Ramos (cell line): ENCODE measurements around the gene EVA1C.
"Not testable (repeated sequence)": the region's sequence is repeated elsewhere in the genome, so short reads cannot be mapped to it uniquely, and the experiment has no call there.

Experiments used
- in situ Hi-C: fragments of 300-500 bp; cut with MboI; formaldehyde crosslinking; loops from one replicate; pipeline ENCODE4 v1.14.3; 2022; ENCODE audit warnings: low sequenced_read_pairs; ENCODE audit not compliant: unreplicated experiment

Gene EVA1C

DNA sequence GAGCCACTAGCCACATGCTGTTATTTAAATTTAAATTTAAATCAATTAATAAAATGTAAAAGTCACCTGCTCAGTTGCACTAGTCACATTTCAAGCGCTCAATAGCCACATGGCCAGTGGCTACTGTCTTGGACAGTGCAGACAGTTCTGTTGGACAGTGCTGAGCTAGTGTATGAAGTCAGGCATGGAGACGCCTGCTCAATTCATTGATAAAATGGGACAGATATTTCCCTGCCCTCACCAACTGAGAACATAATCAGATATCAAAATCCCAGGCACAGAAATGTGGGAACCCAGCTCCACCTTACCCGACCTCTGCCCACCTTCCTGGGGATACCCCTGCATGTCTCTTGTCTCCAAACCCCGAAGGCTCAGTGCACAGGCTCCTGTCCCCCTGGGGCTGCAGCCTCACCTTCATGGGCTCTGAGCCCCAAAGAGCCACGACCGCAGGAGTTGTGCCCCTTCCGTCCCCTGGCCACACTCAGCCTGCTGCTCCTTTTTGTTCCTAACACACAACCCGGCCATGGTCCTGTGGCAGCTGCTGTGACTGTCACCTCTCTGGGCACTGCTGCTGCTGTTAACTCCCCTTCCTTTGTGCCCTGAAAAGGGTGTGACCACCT lies 109.3 kb downstream of the EVA1C start:
- in situ Hi-C loops: no loop called here

DNA sequence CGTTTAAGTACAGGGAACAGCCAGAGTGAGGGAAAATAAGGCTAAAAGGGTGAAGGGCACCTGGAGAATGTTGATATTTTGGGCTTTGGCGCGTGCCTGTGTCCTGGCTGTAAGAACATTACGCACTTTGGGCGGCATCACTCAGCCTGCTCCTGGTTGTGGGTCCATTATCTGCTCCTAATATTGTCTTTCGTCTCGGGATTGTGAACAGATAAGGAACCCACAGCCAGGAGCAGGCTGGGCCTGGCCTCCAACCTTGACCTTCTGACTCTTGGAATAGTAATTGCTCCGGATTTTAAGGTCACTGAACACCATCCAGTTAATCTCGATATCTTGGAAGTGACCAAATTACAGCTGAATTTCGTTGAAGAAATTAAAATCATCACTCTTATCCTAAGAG lies 111.0 kb downstream of the EVA1C start:
- in situ Hi-C loops: no loop called here

DNA sequence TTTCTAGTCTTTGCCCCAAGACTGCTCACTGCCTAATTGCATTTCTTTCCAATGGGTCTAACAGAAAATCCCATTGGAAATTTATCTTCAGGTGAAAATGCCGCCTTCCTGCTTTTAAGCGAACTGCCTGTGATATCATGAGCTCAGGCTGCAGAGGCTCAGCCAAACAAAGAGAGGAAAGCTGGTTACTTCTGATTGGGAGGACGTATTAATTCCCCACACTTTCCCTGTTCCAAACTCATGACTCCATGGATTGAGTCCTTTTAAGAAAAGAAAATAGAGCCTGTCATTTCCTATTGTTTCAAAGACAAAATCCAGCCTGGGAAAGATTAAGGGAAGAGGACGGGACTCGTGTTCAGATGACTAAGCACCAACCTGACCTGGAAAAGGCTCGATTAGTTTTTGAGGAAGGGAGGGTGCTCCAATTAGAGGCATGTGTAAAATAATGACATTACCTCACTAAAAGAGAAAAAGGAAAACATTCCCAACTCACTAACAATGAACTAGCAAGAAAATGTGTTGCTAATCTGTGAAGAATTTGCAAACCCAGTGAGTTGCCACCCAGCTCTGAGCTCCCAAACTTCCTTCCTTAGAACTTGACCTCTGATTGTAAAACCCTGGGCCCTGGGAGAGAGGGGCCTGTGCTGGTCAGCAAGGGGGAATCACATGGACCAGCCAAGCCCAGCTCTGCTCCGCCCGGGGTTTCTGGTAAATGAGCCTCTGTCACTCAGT lies 111.6 kb downstream of the EVA1C start:
- in situ Hi-C loops: no loop called here

DNA sequence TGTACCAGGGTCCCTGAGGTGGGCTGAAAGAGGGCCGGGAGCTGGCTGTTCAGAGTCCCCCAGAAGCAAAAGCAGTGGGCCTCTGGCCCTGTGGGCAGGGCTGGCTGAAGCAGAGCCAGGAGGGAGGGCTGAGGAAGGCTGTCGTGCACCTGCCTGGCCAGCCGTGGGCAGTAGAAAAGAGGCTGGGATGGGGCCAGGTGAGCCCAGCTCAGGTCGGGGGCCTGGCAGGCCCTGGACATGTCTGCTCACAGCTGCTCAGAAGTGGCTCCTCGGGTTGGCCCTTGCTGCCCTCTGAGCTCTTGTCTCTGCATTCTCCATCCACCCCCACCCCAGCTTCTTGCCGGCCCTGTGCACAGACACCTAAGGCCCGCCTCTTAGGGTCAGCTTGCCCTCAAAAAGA lies 112.8 kb downstream of the EVA1C start:
- in situ Hi-C loops: no loop called here

DNA sequence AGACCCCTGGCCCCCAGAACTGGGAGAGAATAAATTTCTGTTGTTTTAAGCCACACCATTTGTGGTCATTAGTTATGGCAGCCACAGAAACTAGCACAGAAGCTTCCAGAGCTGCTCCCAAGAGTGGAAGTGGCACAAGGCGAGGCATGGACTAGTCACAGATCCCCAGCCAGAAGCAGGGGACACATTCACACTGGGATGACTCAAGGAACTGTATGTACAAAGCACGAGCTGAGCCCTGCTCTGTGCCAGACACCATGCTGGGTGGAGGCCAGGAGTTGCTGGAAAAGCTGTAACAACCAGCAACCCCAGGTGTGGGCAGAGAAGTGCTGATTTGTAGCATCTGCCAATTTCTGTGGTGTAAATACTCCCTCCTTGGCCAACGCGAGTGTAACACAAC lies 117.2 kb downstream of the EVA1C start:
- in situ Hi-C loops: no loop called here

DNA sequence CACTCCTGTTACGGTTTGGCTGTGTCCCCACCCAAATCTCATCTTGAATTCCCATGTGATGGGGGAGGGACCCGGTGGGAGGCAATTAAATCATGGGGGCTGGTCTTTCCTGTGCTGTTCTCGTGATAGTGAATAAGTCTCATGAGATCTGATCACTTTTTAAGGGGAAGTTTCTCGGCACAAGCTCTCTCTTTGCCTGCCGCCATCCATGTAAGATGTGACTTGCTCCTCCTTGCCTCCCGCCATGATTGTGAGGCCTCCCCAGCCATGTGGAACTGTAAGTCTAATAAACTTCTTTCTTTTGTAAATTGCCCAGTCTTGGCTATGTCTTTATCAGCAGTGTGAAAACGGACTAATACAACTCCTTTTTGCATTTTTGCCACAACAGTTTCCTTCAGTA lies 118.3 kb downstream of the EVA1C start:
- in situ Hi-C loops: not testable (repeated sequence)

DNA sequence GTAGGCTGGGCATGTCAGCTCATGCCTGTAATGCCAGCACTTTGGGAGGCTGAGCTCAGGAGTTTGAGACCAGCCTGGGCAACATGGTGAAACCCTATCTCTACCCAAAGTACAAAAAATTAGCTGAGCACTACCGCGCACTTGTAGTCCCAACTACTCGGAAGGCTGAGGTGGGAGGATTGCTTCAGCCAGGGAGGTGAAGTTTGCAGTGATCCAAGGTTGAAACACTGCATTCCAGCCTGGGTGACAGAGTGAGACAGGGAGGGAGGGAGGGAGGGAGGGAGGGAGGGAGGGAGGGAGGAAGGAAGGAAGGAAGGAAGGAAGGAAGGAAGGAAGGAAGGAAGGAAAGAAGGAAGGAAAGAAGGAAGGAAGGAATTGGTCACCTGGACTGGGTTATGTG lies 119.1 kb downstream of the EVA1C start:
- in situ Hi-C loops: not testable (repeated sequence)

- in situ Hi-C loops: no loop called here
Observed at GRCh38 chr21:32532636-32533035, 120.1 kb downstream of the EVA1C start.

DNA sequence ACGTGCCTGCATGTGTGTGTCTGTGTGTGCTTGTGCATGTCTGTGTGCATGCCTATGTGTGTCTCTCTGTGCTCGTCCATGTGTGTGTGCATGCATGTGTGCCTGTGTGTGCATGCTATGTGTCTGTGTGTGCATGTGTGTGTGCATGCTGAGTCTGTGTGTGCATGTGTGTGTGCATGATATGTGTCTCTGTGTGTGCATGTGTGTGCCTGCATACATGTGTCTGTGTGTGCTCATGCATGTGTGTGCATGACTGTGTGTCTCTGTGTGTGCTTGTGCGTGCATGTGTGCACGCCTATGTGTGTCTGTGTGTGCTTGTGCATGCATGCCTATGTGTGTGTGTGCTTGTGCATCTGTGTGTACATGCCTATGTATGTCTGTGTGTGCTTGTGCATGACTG lies 120.5 kb downstream of the EVA1C start:
- in situ Hi-C loops: no loop called here

DNA sequence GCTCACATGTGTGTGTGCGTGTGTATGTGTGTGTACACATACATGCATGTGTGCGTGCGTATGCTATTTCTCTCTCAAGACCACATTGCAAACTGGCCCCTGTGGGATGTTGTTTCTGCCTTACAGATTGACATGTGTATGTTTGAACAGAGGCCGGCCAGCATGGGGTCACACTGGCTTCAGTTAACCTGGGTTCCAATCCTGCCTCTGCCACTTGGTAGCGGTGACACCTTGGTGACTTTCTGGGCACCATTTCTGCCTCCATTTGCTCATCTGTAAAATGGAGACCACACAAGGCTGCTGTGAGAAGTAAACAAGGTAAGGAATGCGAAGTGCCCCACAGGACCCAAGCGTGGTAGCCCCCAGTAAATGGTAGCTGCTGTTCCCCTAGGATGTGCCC lies 121.1 kb downstream of the EVA1C start:
- in situ Hi-C loops: no loop called here

- in situ Hi-C loops: no loop called here
Observed at GRCh38 chr21:32534113-32534512, 121.6 kb downstream of the EVA1C start.

- in situ Hi-C loops: no loop called here
Observed at GRCh38 chr21:32535612-32536011, 123.1 kb downstream of the EVA1C start.

- in situ Hi-C loops: no loop called here
Observed at GRCh38 chr21:32537569-32537881, 125.0 kb downstream of the EVA1C start.

GRCh38 chr21:32538147-32538792 lies 125.8 kb downstream of the EVA1C start:
- in situ Hi-C loops: no loop called here

DNA sequence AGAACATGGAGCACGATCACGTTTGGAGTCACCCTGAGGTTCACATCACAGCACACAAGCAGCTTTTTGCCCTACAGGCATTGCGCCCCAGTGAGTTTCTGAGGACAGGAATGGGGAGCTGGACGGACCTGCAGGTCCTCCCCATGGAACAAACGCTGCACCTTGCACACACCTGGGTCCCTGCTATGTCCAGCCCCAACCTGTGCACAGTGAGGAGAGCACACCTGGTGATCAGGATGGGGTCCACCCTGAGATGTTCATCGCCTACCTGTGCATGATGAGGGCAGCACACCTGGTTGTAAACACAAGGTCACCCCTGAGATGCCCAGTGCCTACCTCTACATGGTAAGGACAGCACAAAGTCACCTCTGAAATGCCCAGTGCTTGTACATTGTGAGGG lies 126.9 kb downstream of the EVA1C start:
- in situ Hi-C loops: no loop called here

- in situ Hi-C loops: not testable (repeated sequence)
Observed at GRCh38 chr21:32543056-32543455, 130.6 kb downstream of the EVA1C start.

DNA sequence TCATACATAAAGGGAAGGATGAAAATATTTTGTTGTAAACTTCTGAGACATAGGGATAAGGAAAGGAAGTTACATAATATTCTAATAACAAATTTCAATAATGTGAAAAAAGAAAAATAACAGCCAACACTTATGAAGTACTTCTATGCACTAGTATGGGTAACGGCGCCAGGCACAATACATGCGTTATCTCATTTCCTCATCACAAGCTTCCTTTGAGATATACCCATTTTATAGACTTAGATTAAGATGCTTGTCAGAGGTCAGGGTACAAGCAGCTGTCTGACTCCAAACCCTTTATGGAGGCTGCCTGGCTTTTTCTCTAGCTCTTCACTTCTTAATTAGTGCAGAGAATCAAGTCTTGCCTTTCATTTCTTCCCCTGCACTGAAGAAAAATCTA lies 131.5 kb downstream of the EVA1C start:
- in situ Hi-C loops: no loop called here

DNA sequence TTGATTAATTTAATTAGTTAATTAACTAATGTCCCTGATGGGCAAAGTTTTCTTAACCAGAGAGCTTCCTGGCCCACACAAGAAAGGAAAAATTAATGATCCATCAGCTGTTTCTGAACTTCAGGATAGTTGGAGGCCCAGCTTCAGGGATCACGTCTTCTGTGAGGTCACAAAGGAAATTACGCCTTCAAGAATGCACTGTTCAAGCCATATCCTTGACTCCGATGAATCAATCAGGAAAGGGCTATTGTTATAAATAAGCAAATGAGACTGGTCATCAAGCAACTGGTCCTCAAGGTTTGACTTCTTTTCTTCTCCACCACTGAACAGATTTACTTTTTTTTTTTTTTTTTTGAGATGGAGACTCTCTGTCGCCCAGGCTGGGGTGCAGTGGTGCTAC lies 132.2 kb downstream of the EVA1C start:
- in situ Hi-C loops: no loop called here

DNA sequence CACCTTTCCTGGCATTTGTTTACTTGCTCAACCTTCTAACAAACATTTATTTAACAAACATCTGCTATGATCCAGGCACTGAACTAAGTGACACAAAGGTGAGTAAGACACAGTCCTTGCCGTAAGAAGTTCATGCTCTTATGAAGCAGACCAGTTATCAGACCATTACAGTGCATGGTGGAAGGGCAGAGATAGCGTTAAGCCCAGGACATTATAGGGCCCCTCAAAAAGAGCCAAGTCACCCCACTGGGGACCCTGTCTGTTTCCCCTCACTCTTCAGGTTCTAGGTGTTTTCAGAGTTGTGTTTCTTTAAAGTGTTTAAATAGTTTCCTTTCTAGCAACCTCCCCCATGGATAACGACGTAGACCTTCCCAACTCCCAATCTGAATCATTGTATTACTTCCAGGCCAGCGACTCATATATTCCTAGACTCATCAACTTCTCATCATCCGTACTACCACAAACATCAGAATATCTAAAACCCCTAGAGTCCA lies 133.5 kb downstream of the EVA1C start:
- in situ Hi-C loops: no loop called here

DNA sequence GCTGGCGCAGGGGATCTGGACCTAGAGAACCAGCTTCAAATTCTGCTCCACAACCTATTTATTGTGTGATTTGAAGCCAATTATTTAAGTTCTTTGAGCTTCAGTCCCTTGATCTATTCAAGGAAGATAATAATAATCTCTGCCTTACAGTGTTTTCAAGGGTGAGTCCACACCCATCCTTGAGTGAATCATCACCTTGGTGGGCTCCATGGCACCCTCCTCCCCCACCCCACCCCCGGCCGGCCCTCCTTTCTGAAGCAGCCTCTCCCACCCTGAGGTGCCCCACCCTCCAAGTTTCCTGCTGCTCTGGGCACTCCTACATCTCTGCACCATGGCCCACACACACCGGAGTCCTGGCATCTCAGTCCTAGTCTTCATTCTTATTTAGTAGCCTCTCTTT lies 134.5 kb downstream of the EVA1C start:
- in situ Hi-C loops: no loop called here

DNA sequence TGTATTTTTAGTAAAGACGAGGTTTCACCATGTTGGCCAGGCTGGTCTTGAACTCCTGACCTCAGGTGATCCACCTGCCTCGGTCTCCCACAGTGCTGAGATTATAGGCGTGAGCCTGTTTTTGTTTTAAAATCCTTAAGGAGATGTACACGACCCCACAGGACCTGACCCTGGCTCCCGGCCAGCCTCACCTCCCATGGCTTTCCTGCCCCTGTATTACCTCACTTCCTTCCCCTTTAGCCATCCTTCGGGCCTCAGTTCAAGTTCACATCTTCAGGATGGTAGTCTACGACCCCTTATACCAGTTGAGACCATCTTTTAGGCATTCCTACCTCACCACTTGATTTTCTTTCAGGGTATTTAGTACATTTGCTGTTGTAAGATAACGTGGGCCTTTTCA lies 136.5 kb downstream of the EVA1C start:
- in situ Hi-C loops: no loop called here

GRCh38 chr21:32549440-32549839 lies 136.9 kb downstream of the EVA1C start:
- in situ Hi-C loops: no loop called here
